ENCODE measurements around the gene TOGARAM2. TPM values are rescaled to one million over a fixed set of nuclear protein-coding genes. Genes with fewer than 3 reads are reported as not detected.

TOGARAM2 gene
- total RNA-seq, 4 donors from 2014 or later = 1.5 to 3.8 (median 1.9) TPM

DNA sequence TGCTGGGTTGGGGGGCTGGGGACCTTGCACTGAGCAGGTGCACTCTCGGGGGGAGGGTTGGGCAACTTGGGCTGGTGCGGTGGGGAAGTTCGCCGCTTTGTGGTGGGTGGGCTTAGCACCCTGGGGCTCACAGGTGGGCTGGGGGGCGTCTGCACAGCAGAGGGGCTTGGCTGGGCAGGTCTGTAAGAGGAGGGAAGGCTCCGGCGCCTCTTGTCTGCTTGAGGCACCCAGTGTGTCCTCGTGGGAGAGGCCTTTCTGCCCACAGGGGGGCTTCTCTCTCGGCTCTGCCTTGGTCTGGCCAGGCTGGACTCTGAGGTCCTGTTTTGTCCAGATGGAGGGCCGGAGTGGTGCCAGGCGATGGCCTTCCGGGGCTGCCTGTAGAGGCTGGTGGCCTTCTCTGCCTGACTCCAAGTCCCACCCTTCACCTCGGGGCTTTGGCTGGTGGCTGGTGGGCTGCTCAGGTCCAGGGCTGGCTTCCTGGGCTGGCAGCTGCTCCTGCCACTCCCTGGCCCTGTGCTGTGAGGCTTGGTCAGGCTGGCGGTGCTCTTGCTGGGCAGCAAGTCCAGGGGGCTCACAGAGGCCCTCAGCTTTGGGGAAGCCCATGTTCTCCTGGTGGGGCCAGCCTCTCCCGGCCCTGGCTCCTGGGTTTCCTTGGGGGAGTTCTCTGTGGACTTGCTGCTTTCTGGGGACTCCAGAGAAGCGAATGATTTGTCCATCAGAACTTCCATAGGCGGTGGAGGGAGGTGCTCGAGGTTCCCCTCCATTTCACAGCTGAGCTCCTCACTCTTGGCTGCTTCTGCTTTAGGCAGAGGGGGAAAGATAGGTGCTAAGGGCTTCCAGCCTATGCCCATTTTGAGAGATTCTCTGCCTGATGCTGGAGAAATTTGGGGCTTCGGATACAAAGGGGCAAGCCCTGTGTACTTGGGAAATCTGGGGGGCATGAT is 90.2 kb downstream of the TOGARAM2 start:
- no peak overlapping the region for H3K27ac ChIP-seq
- peaks cover 0 to 10% (median 4%) of the 10 kb centered on the region in 3 donors for H3K4me1 ChIP-seq
- no peak overlapping the region for H3K4me3 ChIP-seq
- H3K9me3 ChIP-seq = no peaks in the 10 kb centered on the region
- ATAC-seq = no peak
- H3K36me3 ChIP-seq = no peaks in the 10 kb centered on the region
- TF ChIP-seq, protein P1, sequence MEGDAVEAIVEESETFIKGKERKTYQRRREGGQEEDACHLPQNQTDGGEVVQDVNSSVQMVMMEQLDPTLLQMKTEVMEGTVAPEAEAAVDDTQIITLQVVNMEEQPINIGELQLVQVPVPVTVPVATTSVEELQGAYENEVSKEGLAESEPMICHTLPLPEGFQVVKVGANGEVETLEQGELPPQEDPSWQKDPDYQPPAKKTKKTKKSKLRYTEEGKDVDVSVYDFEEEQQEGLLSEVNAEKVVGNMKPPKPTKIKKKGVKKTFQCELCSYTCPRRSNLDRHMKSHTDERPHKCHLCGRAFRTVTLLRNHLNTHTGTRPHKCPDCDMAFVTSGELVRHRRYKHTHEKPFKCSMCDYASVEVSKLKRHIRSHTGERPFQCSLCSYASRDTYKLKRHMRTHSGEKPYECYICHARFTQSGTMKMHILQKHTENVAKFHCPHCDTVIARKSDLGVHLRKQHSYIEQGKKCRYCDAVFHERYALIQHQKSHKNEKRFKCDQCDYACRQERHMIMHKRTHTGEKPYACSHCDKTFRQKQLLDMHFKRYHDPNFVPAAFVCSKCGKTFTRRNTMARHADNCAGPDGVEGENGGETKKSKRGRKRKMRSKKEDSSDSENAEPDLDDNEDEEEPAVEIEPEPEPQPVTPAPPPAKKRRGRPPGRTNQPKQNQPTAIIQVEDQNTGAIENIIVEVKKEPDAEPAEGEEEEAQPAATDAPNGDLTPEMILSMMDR (IDR thresholded peaks at IDR 0.05) = no peak
- TF ChIP-seq POLR2AphosphoS5 (IDR thresholded peaks at IDR 0.05) = no peak
- no peaks in the 10 kb centered on the region for H3K27me3 ChIP-seq
- 90 to 100% methylated on average over 2 of the region's 19 CpGs for WGBS, 2 donors (ENCODE audit: low coverage in 1 of 2)

DNA sequence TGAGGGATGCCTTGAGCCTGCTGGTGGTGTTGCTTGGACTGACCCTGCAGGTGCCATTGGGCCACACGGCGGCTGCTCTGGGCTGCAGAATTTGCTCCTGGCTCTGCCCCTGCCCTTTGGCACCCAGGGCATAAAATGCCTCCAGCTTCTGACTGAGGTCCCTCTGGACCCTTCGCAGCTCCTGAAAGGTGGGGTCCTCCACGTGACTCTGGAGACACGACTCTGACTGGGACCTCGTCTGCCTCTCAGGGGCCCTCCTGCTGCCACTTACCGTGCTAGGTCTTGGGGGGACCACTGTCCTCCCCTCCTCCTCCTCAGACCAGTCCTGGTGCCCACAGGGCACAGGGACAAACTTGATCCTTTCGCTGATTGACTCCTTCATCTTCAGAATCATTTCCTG is 91.2 kb downstream of the TOGARAM2 start:
- H3K27me3 ChIP-seq = no peaks in the 10 kb centered on the region
- TF ChIP-seq POLR2A (IDR thresholded peaks at IDR 0.05) (no peak), EP300 (IDR thresholded peaks at IDR 0.05) (no peak), POLR2AphosphoS5 (IDR thresholded peaks at IDR 0.05) (no peak)
- TF ChIP-seq, protein P1 (IDR thresholded peaks at IDR 0.05) = no peak
- no peak for ATAC-seq
- WGBS, 2 donors (ENCODE audit: low coverage in 1 of 2) = 88 to 100% methylated on average over 1 to 5 of the region's 8 CpGs
- no peak overlapping the region for H3K27ac ChIP-seq
- H3K4me1 ChIP-seq = peaks cover 0 to under 1% (median 0%) of the 10 kb centered on the region in 3 donors
- H3K4me3 ChIP-seq = no peak overlapping the region
- no peaks in the 10 kb centered on the region for H3K9me3 ChIP-seq
- H3K36me3 ChIP-seq = no peaks in the 10 kb centered on the region

- TF ChIP-seq POLR2AphosphoS5 (IDR thresholded peaks at IDR 0.05) = no peak
- no peak for TF ChIP-seq POLR2A (IDR thresholded peaks at IDR 0.05)
- TF ChIP-seq, protein P1 (IDR thresholded peaks at IDR 0.05) = no peak
- no peak for TF ChIP-seq EP300 (IDR thresholded peaks at IDR 0.05)
- no peaks in the 10 kb centered on the region for H3K9me3 ChIP-seq
- H3K4me3 ChIP-seq = no peak overlapping the region
- H3K4me1 ChIP-seq = no peaks in the 10 kb centered on the region
- no peak overlapping the region for H3K27ac ChIP-seq
- no peaks in the 10 kb centered on the region for H3K27me3 ChIP-seq
- WGBS, 2 donors (ENCODE audit: low coverage in 1 of 2) = 85 to 87% methylated on average over 3 to 4 of the region's 12 CpGs
- no peaks in the 10 kb centered on the region for H3K36me3 ChIP-seq
- ATAC-seq = no peak
These were observed 92.0 kb downstream of the TOGARAM2 start for GRCh38 chr2:29072971-29073725.

- 88% methylated on average over 3 of the region's 4 CpGs; no CpG with 5 or more reads in 1 of the 2 donors for WGBS, 2 donors (ENCODE audit: low coverage in 1 of 2)
- no peak for ATAC-seq
- no peaks in the 10 kb centered on the region for H3K27me3 ChIP-seq
- no peak overlapping the region for H3K4me3 ChIP-seq
- TF ChIP-seq POLR2AphosphoS5 (IDR thresholded peaks at IDR 0.05) (no peak), EP300 (IDR thresholded peaks at IDR 0.05) (no peak), POLR2A (IDR thresholded peaks at IDR 0.05) (no peak)
- TF ChIP-seq, protein P1 (IDR thresholded peaks at IDR 0.05) = no peak
- H3K4me1 ChIP-seq = no peaks in the 10 kb centered on the region
- H3K27ac ChIP-seq = no peak overlapping the region
- H3K9me3 ChIP-seq = no peaks in the 10 kb centered on the region
- no peaks in the 10 kb centered on the region for H3K36me3 ChIP-seq
These were observed 92.8 kb downstream of the TOGARAM2 start for GRCh38 chr2:29073933-29074332.

Data from gastroesophageal sphincter (tissue), 4 donors.